WTC11 (cell line): ENCODE measurements around the gene COA8. TPM values are rescaled to one million over a fixed set of nuclear protein-coding genes. Genes with fewer than 3 reads are reported as not detected.

Experiments
- ATAC-seq: fragments of 200-7000 bp; cut with Tn5 transposase; 2 replicates; pipeline ENCODE4 v1.10.0; 2021; ENCODE audit warnings: mild to moderate bottlenecking, moderate library complexity
- CTCF ChIA-PET: fragments of 300-600 bp; sonication (Branson Sonifier 250); formaldehyde crosslinking; loops from one replicate; lab custom pipeline; 2021; ENCODE audit warnings: antibody characterized with exemption; lab: Charles Lee
- POLR2A ChIA-PET: fragments of 350-600 bp; sonication (Branson Sonifier 250); formaldehyde crosslinking; loops from one replicate; lab custom pipeline; 2021; ENCODE audit warnings: antibody characterized with exemption; lab: Charles Lee
- DNase-seq: peaks from one replicate; pipeline ENCODE4 v3.0.0; 2021; ENCODE audit warnings: low spot score
- H3K27ac Mint-ChIP-seq: 2 replicates; pipeline ENCODE4 v1.8.0; 2021; ENCODE audit warnings: mixed read lengths
- H3K27me3 Mint-ChIP-seq: 2 replicates; pipeline ENCODE4 v1.8.0; 2021; ENCODE audit warnings: low read depth, mild to moderate bottlenecking, moderate library complexity, mixed read lengths
- H3K36me3 Mint-ChIP-seq: 2 replicates; pipeline ENCODE4 v1.8.0; 2021; ENCODE audit warnings: mixed read lengths
- H3K4me1 Mint-ChIP-seq: 2 replicates; pipeline ENCODE4 v1.8.0; 2022; ENCODE audit warnings: mixed read lengths
- H3K4me3 Mint-ChIP-seq: 2 replicates; pipeline ENCODE4 v1.8.0; 2021; ENCODE audit warnings: mild to moderate bottlenecking, moderate library complexity, mixed read lengths
- H3K9me3 Mint-ChIP-seq: 2 replicates; pipeline ENCODE4 v1.8.0; 2021; ENCODE audit warnings: mixed read lengths
- CREM ChIP-seq: sonication (generic); formaldehyde crosslinking; IDR thresholded peaks from 2 replicates; pipeline ENCODE4 v1.8.1; 2022; ENCODE audit warnings: mild to moderate bottlenecking, missing genetic modification reagents, moderate library complexity
- CTCF ChIP-seq: fragments of 200-600 bp; IDR thresholded peaks from 2 replicates; pipeline ENCODE4 v1.8.0; 2022; ENCODE audit warnings: antibody characterized with exemption
- EMX1 ChIP-seq: fragments of 250-450 bp; sonication (Bioruptor Pico); IDR thresholded peaks from 2 replicates; pipeline ENCODE4 v1.8.0; 2021; ENCODE audit warnings: mild to moderate bottlenecking
- ETV6 ChIP-seq: sonication (generic); formaldehyde crosslinking; IDR thresholded peaks from 2 replicates; pipeline ENCODE4 v1.8.1; 2022; ENCODE audit warnings: mild to moderate bottlenecking, missing genetic modification reagents
- GABPB1 ChIP-seq: sonication (generic); formaldehyde crosslinking; IDR thresholded peaks from 2 replicates; pipeline ENCODE4 v1.8.1; 2023; ENCODE audit warnings: mild to moderate bottlenecking, missing genetic modification reagents
- IRF2 ChIP-seq: sonication (generic); formaldehyde crosslinking; IDR thresholded peaks from 2 replicates; pipeline ENCODE4 v1.8.0; 2022; ENCODE audit warnings: low read depth, missing genetic modification reagents, borderline replicate concordance
- MXD4 ChIP-seq: fragments of 250-450 bp; sonication (Bioruptor Pico); IDR thresholded peaks from 2 replicates; pipeline ENCODE4 v1.8.0; 2021; ENCODE audit warnings: mild to moderate bottlenecking, moderate library complexity, borderline replicate concordance
- NFATC4 ChIP-seq: fragments of 250-450 bp; sonication (Bioruptor Pico); IDR thresholded peaks from 2 replicates; pipeline ENCODE4 v1.9.0; 2021; ENCODE audit warnings: mild to moderate bottlenecking
- NFE2L1 ChIP-seq: sonication (generic); formaldehyde crosslinking; IDR thresholded peaks from 2 replicates; pipeline ENCODE4 v1.8.1; 2023; ENCODE audit warnings: missing genetic modification reagents
- PREB ChIP-seq: sonication (generic); formaldehyde crosslinking; IDR thresholded peaks from 2 replicates; pipeline ENCODE4 v1.8.1; 2022; ENCODE audit warnings: mild to moderate bottlenecking, missing genetic modification reagents, moderate library complexity, borderline replicate concordance
- SMAD4 ChIP-seq: sonication (generic); formaldehyde crosslinking; IDR thresholded peaks from 2 replicates; pipeline ENCODE4 v1.8.0; 2022; ENCODE audit warnings: mild to moderate bottlenecking, missing genetic modification reagents
- TCF7 ChIP-seq: sonication (generic); formaldehyde crosslinking; IDR thresholded peaks from 2 replicates; pipeline ENCODE4 v1.8.0; 2022; ENCODE audit warnings: mild to moderate bottlenecking, low read depth, missing genetic modification reagents, moderate library complexity
- TEAD4 ChIP-seq: sonication (generic); formaldehyde crosslinking; IDR thresholded peaks from 2 replicates; pipeline ENCODE4 v1.8.0; 2022; ENCODE audit warnings: mild to moderate bottlenecking, missing genetic modification reagents
- ZBTB21 ChIP-seq: sonication (generic); formaldehyde crosslinking; IDR thresholded peaks from 2 replicates; pipeline ENCODE4 v1.8.1; 2023; ENCODE audit warnings: mild to moderate bottlenecking, missing genetic modification reagents, borderline replicate concordance
- ZNF121 ChIP-seq: sonication (generic); formaldehyde crosslinking; IDR thresholded peaks from 2 replicates; pipeline ENCODE4 v1.8.0; 2023; ENCODE audit warnings: missing genetic modification reagents
- ZNF219 ChIP-seq: sonication (generic); formaldehyde crosslinking; IDR thresholded peaks from 2 replicates; pipeline ENCODE4 v1.8.0; 2023; ENCODE audit warnings: missing genetic modification reagents, mild to moderate bottlenecking, borderline replicate concordance
- ZNF317 ChIP-seq: sonication (generic); formaldehyde crosslinking; IDR thresholded peaks from 2 replicates; pipeline ENCODE4 v1.8.1; 2023; ENCODE audit warnings: low read depth, mild to moderate bottlenecking, moderate library complexity, missing genetic modification reagents, borderline replicate concordance
- ZNF416 ChIP-seq: fragments of 250-450 bp; sonication (Bioruptor Pico); IDR thresholded peaks from 2 replicates; pipeline ENCODE4 v1.9.0; 2021; ENCODE audit warnings: mild to moderate bottlenecking, inconsistent platforms
- ZNF532 ChIP-seq: fragments of 250-450 bp; sonication (Bioruptor Pico); IDR thresholded peaks from 2 replicates; pipeline ENCODE4 v1.9.0; 2021; ENCODE audit warnings: mild to moderate bottlenecking, borderline replicate concordance
- total RNA-seq: library from RNA; stranded (reverse); gene quantifications from 3 replicates; pipeline ENCODE4 v1.2.3, GENCODE V29; 2021
- TF ChIP-seq, protein P1 (sequence below): fragments of 250-450 bp; sonication (Bioruptor Pico); IDR thresholded peaks from 2 replicates; pipeline ENCODE4 v1.9.0; 2021; ENCODE audit warnings: mild to moderate bottlenecking
- TF ChIP-seq, protein P2 (sequence below): sonication (generic); formaldehyde crosslinking; IDR thresholded peaks from 2 replicates; pipeline ENCODE4 v1.8.1; 2022; ENCODE audit warnings: mild to moderate bottlenecking, moderate library complexity, missing genetic modification reagents

Gene COA8
- total RNA-seq, 1 experiment from 2014 or later: 36.4 TPM

GRCh38 chr14:103526914-103527248, 35.9 kb upstream of the COA8 start:
- ATAC-seq (no peak), DNase-seq (no peak)
- CTCF ChIA-PET: interaction anchor here (4.9 to 5.8 kb wide), 2 partner anchors 8 to 15 kb away, joined by 27 to 46 read pairs; no protein-coding TSS in a partner anchor
- no peak for TF ChIP-seq NFE2L1 (CRISPR knock-in tag)
- peak; percentile 27; the same call in 1 of the 2 replicates for TF ChIP-seq ZNF121 (CRISPR knock-in tag)
- TF ChIP-seq, protein P1, sequence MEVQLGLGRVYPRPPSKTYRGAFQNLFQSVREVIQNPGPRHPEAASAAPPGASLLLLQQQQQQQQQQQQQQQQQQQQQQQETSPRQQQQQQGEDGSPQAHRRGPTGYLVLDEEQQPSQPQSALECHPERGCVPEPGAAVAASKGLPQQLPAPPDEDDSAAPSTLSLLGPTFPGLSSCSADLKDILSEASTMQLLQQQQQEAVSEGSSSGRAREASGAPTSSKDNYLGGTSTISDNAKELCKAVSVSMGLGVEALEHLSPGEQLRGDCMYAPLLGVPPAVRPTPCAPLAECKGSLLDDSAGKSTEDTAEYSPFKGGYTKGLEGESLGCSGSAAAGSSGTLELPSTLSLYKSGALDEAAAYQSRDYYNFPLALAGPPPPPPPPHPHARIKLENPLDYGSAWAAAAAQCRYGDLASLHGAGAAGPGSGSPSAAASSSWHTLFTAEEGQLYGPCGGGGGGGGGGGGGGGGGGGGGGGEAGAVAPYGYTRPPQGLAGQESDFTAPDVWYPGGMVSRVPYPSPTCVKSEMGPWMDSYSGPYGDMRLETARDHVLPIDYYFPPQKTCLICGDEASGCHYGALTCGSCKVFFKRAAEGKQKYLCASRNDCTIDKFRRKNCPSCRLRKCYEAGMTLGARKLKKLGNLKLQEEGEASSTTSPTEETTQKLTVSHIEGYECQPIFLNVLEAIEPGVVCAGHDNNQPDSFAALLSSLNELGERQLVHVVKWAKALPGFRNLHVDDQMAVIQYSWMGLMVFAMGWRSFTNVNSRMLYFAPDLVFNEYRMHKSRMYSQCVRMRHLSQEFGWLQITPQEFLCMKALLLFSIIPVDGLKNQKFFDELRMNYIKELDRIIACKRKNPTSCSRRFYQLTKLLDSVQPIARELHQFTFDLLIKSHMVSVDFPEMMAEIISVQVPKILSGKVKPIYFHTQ (CRISPR knock-in tag): no peak
- TF ChIP-seq GABPB1 (CRISPR knock-in tag): no peak
- TF ChIP-seq, protein P2, sequence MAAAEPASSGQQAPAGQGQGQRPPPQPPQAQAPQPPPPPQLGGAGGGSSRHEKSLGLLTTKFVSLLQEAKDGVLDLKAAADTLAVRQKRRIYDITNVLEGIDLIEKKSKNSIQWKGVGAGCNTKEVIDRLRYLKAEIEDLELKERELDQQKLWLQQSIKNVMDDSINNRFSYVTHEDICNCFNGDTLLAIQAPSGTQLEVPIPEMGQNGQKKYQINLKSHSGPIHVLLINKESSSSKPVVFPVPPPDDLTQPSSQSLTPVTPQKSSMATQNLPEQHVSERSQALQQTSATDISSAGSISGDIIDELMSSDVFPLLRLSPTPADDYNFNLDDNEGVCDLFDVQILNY (CRISPR knock-in tag): no peak
- no peak for TF ChIP-seq NFATC4 (CRISPR knock-in tag)
- TF ChIP-seq TCF7: no peak
- Mint-ChIP-seq H3K9me3 (no peaks in the 10 kb centered on the region), H3K4me3 (no peak overlapping the region), H3K36me3 (no peaks in the 10 kb centered on the region), H3K27ac (no peak overlapping the region), H3K4me1 (peaks cover 19% of the 10 kb centered on the region), H3K27me3 (peaks cover 27% of the 10 kb centered on the region)
- POLR2A ChIA-PET: no interaction called here

DNA sequence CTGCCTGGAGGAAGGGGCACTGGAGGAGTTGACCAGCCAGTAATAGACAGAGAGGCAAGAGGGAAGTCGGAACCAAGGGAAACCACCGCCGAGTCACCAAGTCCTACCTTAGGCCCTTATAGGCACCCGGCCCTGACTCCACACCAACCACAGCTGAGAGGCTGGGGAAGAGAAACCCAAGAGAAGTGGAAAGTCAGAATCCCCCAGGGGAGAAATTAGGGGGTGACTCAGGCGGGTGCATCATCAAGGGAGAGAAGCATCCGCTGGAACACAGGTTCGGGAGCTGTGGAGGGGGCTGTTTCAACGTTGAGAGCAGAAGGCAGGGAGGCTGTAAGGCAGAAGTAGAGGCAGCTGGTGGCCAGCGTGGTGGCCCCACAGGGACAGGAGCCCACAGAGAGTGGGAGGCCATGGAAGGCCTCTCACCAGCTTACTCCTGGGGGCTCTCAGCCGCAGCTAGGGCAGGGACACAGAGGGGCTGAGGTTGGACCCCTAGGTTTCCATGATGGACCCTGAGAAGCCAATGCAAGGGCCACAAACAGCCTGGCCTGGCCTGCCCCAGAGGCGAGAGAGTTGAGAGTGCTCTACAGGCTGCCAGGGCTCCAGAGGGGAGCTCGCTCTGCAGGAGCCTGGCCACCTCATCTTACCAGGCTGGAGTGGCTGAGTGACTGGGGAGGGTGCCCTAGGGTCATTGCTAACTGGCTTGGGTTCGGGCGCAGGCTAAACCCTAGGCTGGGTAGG, 35.2 kb upstream of the COA8 start:
- DNase-seq: no peak
- H3K36me3 Mint-ChIP-seq: no peaks in the 10 kb centered on the region
- no peaks in the 10 kb centered on the region for H3K9me3 Mint-ChIP-seq
- H3K4me3 Mint-ChIP-seq: peak overlapping the region; percentile 40
- ChIA-PET POLR2A (interaction anchor here (1.1 kb wide), 1 partner anchor 15 kb away, joined by 3 read pairs; no protein-coding TSS in a partner anchor), CTCF (interaction anchor here (3.9 to 5.8 kb wide), 3 partner anchors 9 to 19 kb away, joined by 25 to 46 read pairs (median 27); no protein-coding TSS in a partner anchor)
- H3K27ac Mint-ChIP-seq: no peak overlapping the region
- peaks cover 27% of the 10 kb centered on the region for H3K27me3 Mint-ChIP-seq
- no peak for TF ChIP-seq MXD4 (CRISPR knock-in tag)
- no peak for TF ChIP-seq CTCF
- no peak for TF ChIP-seq ZBTB21 (CRISPR knock-in tag)
- no peak for TF ChIP-seq ZNF416 (CRISPR knock-in tag)
- TF ChIP-seq EMX1 (CRISPR knock-in tag): no peak
- no peak for TF ChIP-seq ZNF219
- TF ChIP-seq ETV6 (CRISPR knock-in tag): no peak
- no peak for TF ChIP-seq PREB
- TF ChIP-seq, all 79 proteins: peak for 0
- no peak for ATAC-seq
- peaks cover 19% of the 10 kb centered on the region for H3K4me1 Mint-ChIP-seq

DNA sequence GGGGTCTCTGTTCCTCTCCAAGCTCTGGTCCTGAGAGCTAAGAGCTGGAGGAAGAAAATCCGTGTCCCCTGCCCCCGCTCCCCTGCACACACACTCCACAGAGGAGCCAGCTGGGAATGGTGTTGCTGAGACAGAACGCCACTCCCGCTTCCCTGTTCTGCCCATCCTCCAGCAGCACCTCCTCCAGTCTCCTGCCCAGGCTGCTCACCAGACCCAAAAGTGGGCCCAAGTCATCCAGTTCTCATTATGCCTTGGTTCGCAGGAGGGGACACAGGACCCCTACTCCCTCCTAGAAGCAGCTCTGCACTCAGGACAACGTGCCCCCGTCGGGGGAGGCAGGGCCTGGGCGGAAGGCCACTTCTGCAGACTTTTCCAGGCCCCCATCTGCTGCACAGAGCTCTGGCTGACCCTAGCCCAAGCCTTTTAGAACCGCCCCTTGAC, 34.6 kb upstream of the COA8 start:
- ChIA-PET CTCF (interaction anchor here (0.8 to 5.8 kb wide), 7 partner anchors 7 to 423 kb away, joined by 3 to 46 read pairs (median 14); no protein-coding TSS in a partner anchor), POLR2A (interaction anchor here (1.1 kb wide), 1 partner anchor 15 kb away, joined by 3 read pairs; no protein-coding TSS in a partner anchor)
- Mint-ChIP-seq H3K27ac (peak overlapping the region; percentile 45; the same call in 1 of the 2 replicates), H3K4me1 (peaks cover 19% of the 10 kb centered on the region), H3K9me3 (no peaks in the 10 kb centered on the region), H3K27me3 (peaks cover 27% of the 10 kb centered on the region), H3K4me3 (peak overlapping the region; percentile 93), H3K36me3 (no peaks in the 10 kb centered on the region)
- DNase-seq (no peak), ATAC-seq (no peak)
- TF ChIP-seq ZNF121 (CRISPR knock-in tag): no peak
- no peak for TF ChIP-seq CREM (CRISPR knock-in tag)
- no peak for TF ChIP-seq ZNF532
- no peak for TF ChIP-seq ZBTB21 (CRISPR knock-in tag)
- no peak for TF ChIP-seq EMX1 (CRISPR knock-in tag)
- no peak for TF ChIP-seq ZNF317 (CRISPR knock-in tag)
- TF ChIP-seq IRF2 (CRISPR knock-in tag): no peak
- TF ChIP-seq SMAD4: no peak
- TF ChIP-seq ZNF219: no peak
- no peak for TF ChIP-seq TEAD4
